Activated CD8-positive, alpha-beta memory T cell treated with anti-CD3 and anti-CD28 coated beads, Interleukin-2, amount 50 U/mL, for 4 hours (primary cell): ENCODE data around the gene ACSL5.
"Not testable (repeated sequence)": the region's sequence is repeated elsewhere in the genome, so short reads cannot be mapped to it uniquely, and the experiment has no call there.

Experiments used
- DNase-seq: peaks from one replicate; pipeline ENCODE4 v3.0.0-alpha.2; 2020

Gene ACSL5

GRCh38 chr10:112376396-112376790, 2.5 kb downstream of the ACSL5 start:
- no peak for DNase-seq

- not testable (repeated sequence) for DNase-seq
These were observed 3.2 kb downstream of the ACSL5 start for GRCh38 chr10:112377116-112377515.

DNA sequence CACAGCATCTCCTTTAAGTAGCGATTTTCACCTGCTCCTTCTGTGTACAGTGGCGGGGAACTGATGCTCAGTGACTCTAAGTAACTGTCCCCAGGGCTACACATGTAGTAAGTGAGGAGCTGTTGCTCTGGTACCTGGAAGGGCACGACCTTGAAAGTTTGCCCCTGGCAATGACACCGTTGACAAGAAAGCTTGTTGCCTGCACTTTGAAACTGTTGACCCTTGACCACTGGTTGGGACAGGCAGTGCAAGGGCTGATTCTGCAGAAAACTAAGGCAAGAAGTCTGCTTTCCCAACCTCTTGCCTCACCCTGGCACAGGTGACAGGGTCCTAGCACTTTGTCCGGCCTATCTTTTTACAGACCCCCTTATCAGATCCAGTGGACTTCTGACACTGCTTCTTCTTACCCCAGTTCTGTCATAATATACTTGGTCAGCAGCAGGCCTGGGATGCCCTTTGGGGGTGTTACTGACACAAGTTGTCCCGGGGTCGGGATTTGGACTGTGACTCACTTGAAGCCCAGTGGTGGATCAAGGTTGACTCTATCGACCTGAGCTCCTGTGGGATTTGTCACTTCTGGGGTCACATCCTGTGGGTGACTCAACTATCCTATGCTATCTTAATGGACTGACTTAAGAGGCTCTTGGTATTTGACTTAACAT, 5.8 kb downstream of the ACSL5 start:
- DNase-seq: no peak

- no peak for DNase-seq
These were observed 8.8 kb downstream of the ACSL5 start for GRCh38 chr10:112382515-112383235.

GRCh38 chr10:112383325-112383724, 9.4 kb downstream of the ACSL5 start:
- DNase-seq: no peak

GRCh38 chr10:112384141-112384540, 10.2 kb downstream of the ACSL5 start:
- no peak for DNase-seq

DNA sequence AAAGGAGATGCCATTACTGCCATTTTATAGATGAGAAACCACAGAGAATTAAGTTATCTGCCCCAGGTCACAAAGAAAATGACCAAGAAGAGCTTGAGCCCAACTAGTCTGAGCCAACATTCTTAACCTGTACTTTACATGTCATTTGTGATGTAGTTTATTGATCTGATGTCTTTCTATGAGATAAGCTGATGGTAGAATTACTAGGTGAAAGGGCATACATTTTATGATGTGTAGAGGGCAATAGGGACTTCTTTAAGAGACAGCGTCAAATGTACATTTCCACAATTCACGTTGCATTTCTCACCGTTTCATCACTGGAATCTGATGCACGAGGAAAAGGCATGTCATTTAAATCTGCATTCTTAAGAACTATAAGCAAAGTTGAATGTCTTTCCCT, 11.3 kb downstream of the ACSL5 start:
- no peak for DNase-seq

DNA sequence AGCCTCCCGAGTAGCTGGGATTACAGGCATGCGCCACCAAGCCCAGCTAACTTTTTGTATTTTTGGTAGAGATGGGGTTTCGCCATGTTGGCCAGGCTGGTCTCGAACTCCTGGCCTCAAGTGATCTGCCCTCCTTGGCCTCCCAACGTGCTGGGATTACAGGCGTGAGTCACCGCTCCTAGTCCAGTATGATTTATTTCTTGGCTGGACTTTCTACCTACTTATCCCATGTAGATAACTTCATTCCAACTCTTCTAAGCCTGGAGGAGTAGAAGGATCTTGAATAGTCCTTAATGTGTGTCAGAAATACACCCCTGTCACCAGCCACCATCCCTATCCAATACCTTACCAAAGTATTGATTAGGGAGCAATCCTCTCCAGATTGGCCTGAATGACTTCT, 14.1 kb downstream of the ACSL5 start:
- DNase-seq: not testable (repeated sequence)

DNA sequence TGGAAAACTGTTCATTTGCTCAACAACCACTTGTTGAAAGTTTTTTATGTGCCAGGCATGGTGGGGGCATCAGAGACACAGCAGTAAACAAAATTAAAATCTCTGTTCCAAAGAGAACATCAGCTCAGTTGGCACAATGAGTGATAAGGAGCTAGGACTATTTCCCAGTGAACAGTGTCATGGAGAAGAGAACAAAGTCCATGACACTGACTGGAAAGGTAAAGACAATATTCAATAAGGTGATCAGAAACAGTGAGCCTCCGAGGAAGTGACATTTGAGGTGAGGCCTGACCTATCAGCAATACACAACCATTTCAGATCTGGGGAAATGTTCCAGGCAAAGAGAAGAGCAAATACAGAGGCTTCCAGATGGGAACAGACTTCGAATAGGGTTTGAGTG, 14.6 kb downstream of the ACSL5 start:
- no peak for DNase-seq

DNA sequence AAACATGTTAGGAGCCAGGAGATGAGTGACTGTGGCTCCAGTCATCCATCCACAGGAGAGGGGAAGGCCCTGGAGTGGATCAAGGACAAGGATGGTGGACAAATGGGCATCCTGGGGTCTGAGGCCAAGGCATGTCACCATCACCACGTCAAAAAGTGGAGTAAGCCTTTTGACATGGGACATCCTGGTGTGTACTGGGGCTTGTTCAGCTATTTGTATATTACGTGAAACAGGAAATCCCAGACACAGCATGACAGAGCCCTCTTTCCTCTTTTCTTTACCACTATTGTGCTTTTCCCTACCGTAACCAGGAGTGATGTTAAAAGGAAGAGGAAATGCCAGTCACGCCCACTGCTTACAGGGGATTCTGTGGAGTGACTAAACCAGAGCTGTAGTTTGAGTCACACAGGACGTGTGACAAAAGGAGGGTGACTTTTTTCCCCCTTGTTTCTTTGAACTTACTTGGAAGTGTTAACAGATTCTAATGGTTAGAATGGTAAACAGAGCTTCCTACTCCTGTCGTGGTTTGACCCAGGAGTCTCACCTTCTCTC, 15.4 kb downstream of the ACSL5 start:
- peak; percentile 22 for DNase-seq

DNA sequence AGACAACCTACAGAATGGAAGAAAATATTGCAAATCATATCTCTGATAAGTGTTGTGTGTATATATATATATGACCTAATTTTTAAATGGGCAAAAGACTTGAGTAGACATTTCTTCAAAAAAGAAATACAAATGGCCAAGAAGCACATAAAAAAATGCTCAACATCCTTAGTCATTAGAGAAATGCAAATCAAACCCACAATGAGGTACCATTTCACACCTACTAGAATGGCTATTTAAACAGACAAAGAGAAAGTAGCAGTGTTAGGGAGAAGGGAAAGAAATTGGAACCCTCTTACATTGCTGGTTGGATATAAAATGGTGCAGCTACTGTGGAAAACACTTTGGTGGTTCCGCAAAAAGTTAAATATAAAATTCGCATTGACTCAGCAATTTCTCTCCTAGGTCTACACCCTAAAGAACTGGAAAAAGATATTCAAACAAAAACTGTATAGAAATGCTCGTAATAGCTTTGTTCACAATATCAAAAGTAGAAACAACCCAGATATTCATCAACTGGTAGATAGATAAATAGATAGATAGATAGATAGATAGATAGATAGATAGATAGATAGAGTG, 16.3 kb downstream of the ACSL5 start:
- no peak for DNase-seq

DNA sequence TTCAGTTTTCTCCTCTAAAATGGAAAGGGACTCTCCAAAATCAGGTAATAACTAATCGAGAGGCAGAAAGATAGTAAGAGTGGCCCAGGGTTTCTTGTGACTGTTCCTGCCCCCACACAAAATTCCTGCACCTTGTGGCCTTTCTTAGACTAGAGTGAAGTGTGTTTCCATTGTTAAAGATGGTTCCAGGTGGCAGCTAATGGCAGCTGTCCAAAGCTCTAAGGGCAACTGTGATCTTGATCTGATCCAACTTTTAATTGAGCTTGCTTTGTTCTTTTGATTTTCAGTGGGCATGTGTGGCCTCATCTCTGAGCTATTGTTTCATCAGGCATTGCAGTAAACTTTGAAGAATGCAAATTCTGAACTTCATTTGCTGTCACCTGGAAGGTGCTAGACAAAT, 19.4 kb downstream of the ACSL5 start:
- no peak for DNase-seq

DNA sequence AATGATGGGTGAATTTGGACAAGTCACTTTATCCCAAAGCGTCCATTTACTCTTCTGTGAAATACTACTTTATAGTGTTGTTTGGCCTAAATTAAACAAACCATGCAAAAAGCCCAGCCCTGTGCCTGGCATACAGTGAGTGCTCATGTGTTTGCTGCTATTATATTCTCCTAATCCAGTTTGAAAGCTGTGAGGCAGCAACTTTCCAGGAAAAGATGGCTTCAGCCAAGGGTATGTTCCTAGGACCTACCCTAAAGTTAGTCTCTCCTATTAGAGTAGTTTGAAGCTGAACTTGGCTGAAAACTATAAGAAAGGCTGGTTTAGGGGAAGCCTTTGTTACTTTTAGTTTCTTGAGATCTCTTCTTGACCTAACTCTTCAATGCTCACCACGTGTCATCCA, 19.9 kb downstream of the ACSL5 start:
- DNase-seq: no peak

- DNase-seq: no peak
These were observed 20.6 kb downstream of the ACSL5 start for GRCh38 chr10:112394475-112394875.

DNA sequence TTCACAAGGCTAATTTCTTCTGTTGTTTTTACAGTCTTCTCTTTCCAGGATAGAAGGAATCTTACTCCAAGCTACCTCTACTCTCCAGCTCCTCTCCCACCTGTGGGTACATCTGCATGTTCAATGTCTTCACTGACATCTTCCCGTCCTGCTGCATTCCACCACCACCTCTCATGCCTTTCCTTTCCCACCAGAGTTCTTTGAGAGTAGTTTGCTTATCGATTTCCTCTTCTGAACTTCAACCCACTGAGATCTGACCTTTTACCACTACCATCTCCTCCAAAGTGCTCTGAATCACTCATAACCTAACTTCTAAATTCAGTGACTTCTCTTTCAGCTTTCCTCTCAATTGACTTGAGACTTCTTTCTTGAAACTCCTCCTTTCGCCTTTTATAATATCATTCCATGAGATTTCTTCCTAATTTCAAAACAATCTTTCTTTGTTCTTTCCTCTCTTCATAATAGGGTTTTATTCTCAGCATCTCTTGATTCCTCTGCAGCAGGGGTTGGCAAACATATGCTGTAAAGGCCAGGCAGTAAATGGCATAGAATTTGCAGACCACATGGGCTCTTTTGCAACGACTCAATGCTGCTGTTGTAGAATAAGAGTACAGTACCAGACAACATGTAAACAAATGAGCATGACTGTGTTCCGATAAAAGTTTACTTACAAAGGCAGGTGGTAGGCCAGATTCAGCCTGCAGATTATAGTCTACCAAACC, 22.1 kb downstream of the ACSL5 start:
- no peak for DNase-seq

- DNase-seq: no peak
These were observed 23.7 kb downstream of the ACSL5 start for GRCh38 chr10:112397592-112397991.

- no peak for DNase-seq
These were observed 29.0 kb downstream of the ACSL5 start for GRCh38 chr10:112402917-112403316.

- no peak for DNase-seq
These were observed 30.7 kb downstream of the ACSL5 start for GRCh38 chr10:112404617-112405016.

DNA sequence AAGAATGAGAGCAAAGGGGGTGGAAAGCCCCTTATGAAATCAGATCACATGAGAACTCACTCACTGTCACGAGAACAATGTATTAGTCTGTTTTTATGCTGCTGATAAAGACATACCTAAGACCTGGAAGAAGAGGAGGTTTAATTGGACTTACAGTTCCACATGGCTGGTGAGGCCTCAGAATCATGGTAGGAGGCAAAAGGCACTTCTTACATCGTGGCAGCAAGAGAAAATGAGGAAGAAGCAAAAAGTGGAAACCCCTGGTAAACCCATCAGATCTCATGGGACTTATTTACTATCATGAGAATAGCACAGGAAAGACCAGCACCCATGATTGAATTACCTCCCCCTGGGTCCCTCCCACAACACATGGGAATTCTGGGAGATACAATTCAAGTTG, 32.9 kb downstream of the ACSL5 start:
- not testable (repeated sequence) for DNase-seq

- DNase-seq: no peak
These were observed 33.8 kb downstream of the ACSL5 start for GRCh38 chr10:112407696-112408095.

GRCh38 chr10:112409299-112409698, 35.4 kb downstream of the ACSL5 start:
- DNase-seq: no peak

DNA sequence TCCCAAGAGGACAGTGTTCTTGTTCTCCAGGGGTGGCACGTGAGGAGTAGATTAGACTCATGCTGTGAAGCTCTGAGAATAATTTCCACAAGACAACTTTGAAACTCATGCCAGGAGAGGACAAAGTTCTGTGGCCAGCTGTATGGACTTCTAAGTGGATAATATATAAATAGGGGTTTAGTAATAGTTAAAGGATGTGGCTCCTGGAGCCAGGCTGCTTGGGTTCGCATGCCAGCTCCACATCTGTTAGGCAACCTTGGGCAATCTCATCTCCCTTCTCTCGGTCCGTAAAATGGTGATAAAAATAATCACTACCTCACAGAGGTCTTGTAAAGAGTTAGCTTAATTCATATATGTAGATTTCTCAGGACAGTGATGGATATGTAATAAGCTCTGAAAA, 35.8 kb downstream of the ACSL5 start:
- DNase-seq: no peak

- no peak for DNase-seq
These were observed 38.8 kb downstream of the ACSL5 start for GRCh38 chr10:112412696-112413095.
